ENCODE results near the gene NXT1.

- no peak for TF ChIP-seq TCF4 (CRISPR knock-in tag; IDR thresholded peaks at IDR 0.05; ENCODE audit: borderline replicate concordance)
- no peak for TF ChIP-seq ZFP30 (CRISPR knock-in tag; IDR thresholded peaks at IDR 0.05)
- no peak for TF ChIP-seq PATZ1 (CRISPR knock-in tag; IDR thresholded peaks at IDR 0.05; ENCODE audit: borderline replicate concordance)
- TF ChIP-seq ARNTL (CRISPR knock-in tag; IDR thresholded peaks at IDR 0.05; ENCODE audit: borderline replicate concordance, low read depth), result no peak
- TF ChIP-seq ESRRG (CRISPR knock-in tag; IDR thresholded peaks at IDR 0.05), result no peak
- no peak for TF ChIP-seq TSHZ2 (CRISPR knock-in tag; IDR thresholded peaks at IDR 0.05)
- TF ChIP-seq OSR1 (CRISPR knock-in tag; IDR thresholded peaks at IDR 0.05), result no peak
- no peak for TF ChIP-seq ZFP3 (CRISPR knock-in tag; IDR thresholded peaks at IDR 0.05)
- no peak for TF ChIP-seq ZC3H10 (CRISPR knock-in tag; IDR thresholded peaks at IDR 0.05)
- TF ChIP-seq ZNF565 (CRISPR knock-in tag; conservative IDR thresholded peaks at IDR 0.05; ENCODE audit: low read depth), result no peak
- TF ChIP-seq CREB5 (CRISPR knock-in tag; IDR thresholded peaks at IDR 0.05; ENCODE audit: low read depth), result no peak
- no peak for TF ChIP-seq TOX (CRISPR knock-in tag; IDR thresholded peaks at IDR 0.05; ENCODE audit: borderline replicate concordance)
- TF ChIP-seq CSDC2 (CRISPR knock-in tag; IDR thresholded peaks at IDR 0.05), result no peak
Observed at GRCh38 chr20:23316626-23317025, 34.0 kb upstream of the NXT1 start.
